ENCODE measurements around the gene CLEC7A. TPM values are rescaled to one million over a fixed set of nuclear protein-coding genes. Genes with fewer than 3 reads are reported as not detected.

Gene CLEC7A
- polyA plus RNA-seq (2012; ENCODE audit: insufficient read length, low read depth) = 0.11 TPM

DNA sequence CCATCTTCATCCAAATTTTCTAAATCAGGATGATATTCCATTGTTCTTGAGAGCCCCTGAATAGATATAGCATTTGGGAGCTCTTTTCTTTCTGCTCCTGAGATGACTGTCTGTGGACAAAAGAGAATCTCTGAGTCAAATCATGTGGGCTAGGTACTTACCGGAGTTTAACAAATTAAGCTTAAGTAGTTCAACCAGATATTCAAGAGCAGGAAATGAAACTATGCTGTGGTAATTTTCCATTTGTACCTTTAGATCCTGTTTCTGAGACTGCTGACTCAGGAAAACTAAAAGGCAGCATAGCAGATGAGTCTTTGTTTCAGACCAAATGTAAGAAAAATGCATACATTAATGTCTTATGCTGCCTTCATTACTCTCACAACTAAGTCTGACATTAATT lies at the start of gene CLEC7A:
Gene CLEC7A (minus strand): TSS at position 158 of the 400 bp plus-strand sequence. CDS start 117 bp downstream, at position 41.
- TF ChIP-seq TAF1 (IDR thresholded peaks at IDR 0.05; ENCODE audit: borderline replicate concordance, insufficient read depth, low read length) (no peak), FOXP2 (optimal IDR thresholded peaks at IDR 0.05; ENCODE audit: borderline replicate concordance, extremely low read depth, extremely low read length, insufficient read depth) (no peak), SIN3A (IDR thresholded peaks at IDR 0.05; ENCODE audit: borderline replicate concordance, insufficient read depth, low read length) (no peak), POLR2AphosphoS5 (IDR thresholded peaks at IDR 0.05; ENCODE audit: low read depth, low read length) (no peak)
- TF ChIP-seq, protein P1, sequence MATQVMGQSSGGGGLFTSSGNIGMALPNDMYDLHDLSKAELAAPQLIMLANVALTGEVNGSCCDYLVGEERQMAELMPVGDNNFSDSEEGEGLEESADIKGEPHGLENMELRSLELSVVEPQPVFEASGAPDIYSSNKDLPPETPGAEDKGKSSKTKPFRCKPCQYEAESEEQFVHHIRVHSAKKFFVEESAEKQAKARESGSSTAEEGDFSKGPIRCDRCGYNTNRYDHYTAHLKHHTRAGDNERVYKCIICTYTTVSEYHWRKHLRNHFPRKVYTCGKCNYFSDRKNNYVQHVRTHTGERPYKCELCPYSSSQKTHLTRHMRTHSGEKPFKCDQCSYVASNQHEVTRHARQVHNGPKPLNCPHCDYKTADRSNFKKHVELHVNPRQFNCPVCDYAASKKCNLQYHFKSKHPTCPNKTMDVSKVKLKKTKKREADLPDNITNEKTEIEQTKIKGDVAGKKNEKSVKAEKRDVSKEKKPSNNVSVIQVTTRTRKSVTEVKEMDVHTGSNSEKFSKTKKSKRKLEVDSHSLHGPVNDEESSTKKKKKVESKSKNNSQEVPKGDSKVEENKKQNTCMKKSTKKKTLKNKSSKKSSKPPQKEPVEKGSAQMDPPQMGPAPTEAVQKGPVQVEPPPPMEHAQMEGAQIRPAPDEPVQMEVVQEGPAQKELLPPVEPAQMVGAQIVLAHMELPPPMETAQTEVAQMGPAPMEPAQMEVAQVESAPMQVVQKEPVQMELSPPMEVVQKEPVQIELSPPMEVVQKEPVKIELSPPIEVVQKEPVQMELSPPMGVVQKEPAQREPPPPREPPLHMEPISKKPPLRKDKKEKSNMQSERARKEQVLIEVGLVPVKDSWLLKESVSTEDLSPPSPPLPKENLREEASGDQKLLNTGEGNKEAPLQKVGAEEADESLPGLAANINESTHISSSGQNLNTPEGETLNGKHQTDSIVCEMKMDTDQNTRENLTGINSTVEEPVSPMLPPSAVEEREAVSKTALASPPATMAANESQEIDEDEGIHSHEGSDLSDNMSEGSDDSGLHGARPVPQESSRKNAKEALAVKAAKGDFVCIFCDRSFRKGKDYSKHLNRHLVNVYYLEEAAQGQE (IDR thresholded peaks at IDR 0.05; ENCODE audit: insufficient read depth in 1 of 2, low read depth in 2 of 2, low read length in 2 of 2) = no peak

- no peak for TF ChIP-seq SIN3A (IDR thresholded peaks at IDR 0.05; ENCODE audit: borderline replicate concordance, insufficient read depth, low read length)
- no peak for TF ChIP-seq TAF1 (IDR thresholded peaks at IDR 0.05; ENCODE audit: borderline replicate concordance, insufficient read depth, low read length)
- TF ChIP-seq, protein P1 (IDR thresholded peaks at IDR 0.05; ENCODE audit: insufficient read depth in 1 of 2, low read depth in 2 of 2, low read length in 2 of 2) = no peak
- no peak for TF ChIP-seq POLR2AphosphoS5 (IDR thresholded peaks at IDR 0.05; ENCODE audit: low read depth, low read length)
- TF ChIP-seq FOXP2 (optimal IDR thresholded peaks at IDR 0.05; ENCODE audit: borderline replicate concordance, extremely low read depth, extremely low read length, insufficient read depth) = no peak
Observed at GRCh38 chr12:10179776-10180181, 49.8 kb upstream of the CLEC7A start.

DNA sequence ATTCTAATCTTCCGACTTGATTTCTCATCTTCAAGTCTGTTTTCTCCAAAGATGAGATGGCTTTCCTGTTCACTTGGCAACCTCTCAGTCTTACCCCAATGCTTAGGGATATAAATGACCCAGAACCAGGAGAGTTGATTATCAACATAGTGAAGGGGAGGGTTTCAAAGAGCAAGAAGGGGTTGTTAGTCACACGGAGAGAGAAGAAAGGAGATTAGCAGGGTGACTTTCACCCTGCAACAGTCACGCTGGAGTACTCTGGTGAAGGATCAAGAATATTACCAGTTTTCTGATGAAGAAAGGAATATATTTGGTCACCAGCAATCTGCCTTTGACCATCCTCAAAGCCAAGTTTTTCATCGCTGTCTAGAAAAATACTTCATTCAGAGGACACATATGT lies 48.8 kb upstream of the CLEC7A start, which contains the start of gene TMEM52B:
Gene TMEM52B (plus strand): TSS at position 212 of the 400 bp plus-strand sequence. CDS start 543 bp downstream, outside the sequence.
- TF ChIP-seq TAF1 (IDR thresholded peaks at IDR 0.05; ENCODE audit: borderline replicate concordance, insufficient read depth, low read length) = no peak
- TF ChIP-seq SIN3A (IDR thresholded peaks at IDR 0.05; ENCODE audit: borderline replicate concordance, insufficient read depth, low read length) = no peak
- no peak for TF ChIP-seq POLR2AphosphoS5 (IDR thresholded peaks at IDR 0.05; ENCODE audit: low read depth, low read length)
- TF ChIP-seq, protein P1 (IDR thresholded peaks at IDR 0.05; ENCODE audit: insufficient read depth in 1 of 2, low read depth in 2 of 2, low read length in 2 of 2) = no peak
- no peak for TF ChIP-seq FOXP2 (optimal IDR thresholded peaks at IDR 0.05; ENCODE audit: borderline replicate concordance, extremely low read depth, extremely low read length, insufficient read depth)

- no peak for TF ChIP-seq POLR2AphosphoS5 (IDR thresholded peaks at IDR 0.05; ENCODE audit: low read depth, low read length)
Observed at GRCh38 chr12:10175846-10176636, 46.0 kb upstream of the CLEC7A start.

- no peak for TF ChIP-seq SIN3A (IDR thresholded peaks at IDR 0.05; ENCODE audit: borderline replicate concordance, insufficient read depth, low read length)
- TF ChIP-seq TAF1 (IDR thresholded peaks at IDR 0.05; ENCODE audit: borderline replicate concordance, insufficient read depth, low read length) = no peak
- no peak for TF ChIP-seq POLR2AphosphoS5 (IDR thresholded peaks at IDR 0.05; ENCODE audit: low read depth, low read length)
- TF ChIP-seq, protein P1 (IDR thresholded peaks at IDR 0.05; ENCODE audit: insufficient read depth in 1 of 2, low read depth in 2 of 2, low read length in 2 of 2) = no peak
- TF ChIP-seq FOXP2 (optimal IDR thresholded peaks at IDR 0.05; ENCODE audit: borderline replicate concordance, extremely low read depth, extremely low read length, insufficient read depth) = no peak
Observed at GRCh38 chr12:10174986-10175614, 45.1 kb upstream of the CLEC7A start.

Data from PFSK-1 (cell line).